Ramos (cell line): ENCODE data around the gene HECW1.

Experiments used
- in situ Hi-C: fragments of 300-500 bp; cut with MboI; formaldehyde crosslinking; loops from one replicate; pipeline ENCODE4 v1.14.3; 2022; ENCODE audit warnings: low sequenced_read_pairs; ENCODE audit not compliant: unreplicated experiment

Gene HECW1

GRCh38 chr7:43394441-43395130 is 282.1 kb downstream of the HECW1 start:
- in situ Hi-C loops: no loop called here

GRCh38 chr7:43395351-43395750 is 282.9 kb downstream of the HECW1 start:
- in situ Hi-C loops: no loop called here

GRCh38 chr7:43396187-43396740 is 283.8 kb downstream of the HECW1 start:
- in situ Hi-C loops: no loop called here

- in situ Hi-C loops: no loop called here
Measured at GRCh38 chr7:43398831-43399230, 286.4 kb downstream of the HECW1 start.

GRCh38 chr7:43405948-43406347 is 293.5 kb downstream of the HECW1 start:
- in situ Hi-C loops: no loop called here

- in situ Hi-C loops: no loop called here
Measured at GRCh38 chr7:43406961-43407360, 294.5 kb downstream of the HECW1 start.

- in situ Hi-C loops: no loop called here
Measured at GRCh38 chr7:43408981-43409380, 296.5 kb downstream of the HECW1 start.

GRCh38 chr7:43417455-43417854 is 305.0 kb downstream of the HECW1 start:
- in situ Hi-C loops: no loop called here

GRCh38 chr7:43430411-43430810 is 318.0 kb downstream of the HECW1 start:
- in situ Hi-C loops: no loop called here

- in situ Hi-C loops: no loop called here
Measured at GRCh38 chr7:43431020-43431595, 318.7 kb downstream of the HECW1 start.

- in situ Hi-C loops: no loop called here
Measured at GRCh38 chr7:43433639-43434038, 321.2 kb downstream of the HECW1 start.

GRCh38 chr7:43437001-43437400 is 324.6 kb downstream of the HECW1 start:
- in situ Hi-C loops: no loop called here

GRCh38 chr7:43438897-43439479 is 326.5 kb downstream of the HECW1 start:
- in situ Hi-C loops: no loop called here

- in situ Hi-C loops: no loop called here
Measured at GRCh38 chr7:43439631-43440401, 327.4 kb downstream of the HECW1 start.

- in situ Hi-C loops: no loop called here
Measured at GRCh38 chr7:43441231-43442130, 329.0 kb downstream of the HECW1 start.

GRCh38 chr7:43443381-43443780 is 330.9 kb downstream of the HECW1 start:
- in situ Hi-C loops: no loop called here

GRCh38 chr7:43444711-43445578 is 332.5 kb downstream of the HECW1 start:
- in situ Hi-C loops: no loop called here

GRCh38 chr7:43449577-43449976 is 337.1 kb downstream of the HECW1 start:
- in situ Hi-C loops: no loop called here

- in situ Hi-C loops: no loop called here
Measured at GRCh38 chr7:43450894-43451293, 338.4 kb downstream of the HECW1 start.
